ENCODE data around the gene SOX9.
"Not testable (repeated sequence)": the region's sequence is repeated elsewhere in the genome, so short reads cannot be mapped to it uniquely, and the experiment has no call there.

SOX9 gene

GRCh38 chr17:72128039-72128438 lies 7.2 kb downstream of the SOX9 start:
- no peak for DNase-seq
- peaks cover 2 to 6% of the 10 kb centered on the region in 2 donors for H3K36me3 Mint-ChIP-seq
- no peak overlapping the region for H3K4me3 Mint-ChIP-seq
- peaks cover 1 to 3% of the 10 kb centered on the region in 2 donors for H3K9me3 Mint-ChIP-seq
- H3K27me3 Mint-ChIP-seq: peaks cover 30 to 34% of the 10 kb centered on the region in 2 donors
- peaks cover 2 to 3% of the 10 kb centered on the region in 2 donors for H3K4me1 Mint-ChIP-seq
- no peak for ATAC-seq (replicated peaks)
- no peak overlapping the region for H3K27ac Mint-ChIP-seq

DNA sequence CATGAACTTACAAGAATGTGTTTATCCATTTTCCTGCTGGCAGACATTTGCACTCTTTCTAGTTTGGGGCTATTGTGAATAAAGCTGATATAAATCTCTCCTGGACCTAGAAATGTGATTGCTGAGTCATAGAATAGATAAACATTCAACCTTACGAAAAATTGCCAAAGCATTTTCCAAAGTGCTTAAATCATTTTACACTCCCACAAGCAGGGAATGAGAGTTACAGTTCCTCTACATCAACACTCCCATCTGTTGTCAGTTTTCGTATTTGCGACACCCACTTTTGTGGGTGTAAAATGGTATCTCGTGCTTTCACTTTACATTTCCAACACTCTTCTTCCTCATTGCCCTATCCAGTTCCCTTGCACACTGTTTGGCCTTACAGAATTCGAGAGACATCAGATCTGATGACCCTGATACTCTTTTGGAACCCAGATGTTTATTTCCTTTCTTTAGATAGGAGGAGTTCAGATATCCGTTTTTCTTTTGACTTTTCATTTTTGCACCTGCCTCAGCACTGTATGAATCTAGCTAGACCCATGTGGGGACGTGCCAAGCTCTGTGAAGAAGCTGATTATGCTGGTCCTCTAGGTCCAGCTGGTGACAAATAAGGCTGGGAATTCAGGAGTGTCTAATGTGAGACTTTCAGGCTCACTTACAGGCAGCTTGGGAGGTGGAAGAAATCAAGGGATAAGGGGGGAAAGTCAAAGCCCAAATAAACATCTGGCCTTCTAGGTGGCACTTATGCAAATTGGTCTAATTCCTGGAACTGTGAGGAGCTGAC lies 14.0 kb downstream of the SOX9 start:
- H3K9me3 Mint-ChIP-seq: peaks cover 0 to 2% of the 10 kb centered on the region in 2 donors
- no peak overlapping the region for H3K4me3 Mint-ChIP-seq
- DNase-seq: no peak
- H3K4me1 Mint-ChIP-seq: no peaks in the 10 kb centered on the region
- H3K27me3 Mint-ChIP-seq: peaks cover 5 to 10% of the 10 kb centered on the region in 2 donors
- no peaks in the 10 kb centered on the region for H3K36me3 Mint-ChIP-seq
- H3K27ac Mint-ChIP-seq: peak overlapping the region; percentile 6
- no peak for ATAC-seq (replicated peaks)

DNA sequence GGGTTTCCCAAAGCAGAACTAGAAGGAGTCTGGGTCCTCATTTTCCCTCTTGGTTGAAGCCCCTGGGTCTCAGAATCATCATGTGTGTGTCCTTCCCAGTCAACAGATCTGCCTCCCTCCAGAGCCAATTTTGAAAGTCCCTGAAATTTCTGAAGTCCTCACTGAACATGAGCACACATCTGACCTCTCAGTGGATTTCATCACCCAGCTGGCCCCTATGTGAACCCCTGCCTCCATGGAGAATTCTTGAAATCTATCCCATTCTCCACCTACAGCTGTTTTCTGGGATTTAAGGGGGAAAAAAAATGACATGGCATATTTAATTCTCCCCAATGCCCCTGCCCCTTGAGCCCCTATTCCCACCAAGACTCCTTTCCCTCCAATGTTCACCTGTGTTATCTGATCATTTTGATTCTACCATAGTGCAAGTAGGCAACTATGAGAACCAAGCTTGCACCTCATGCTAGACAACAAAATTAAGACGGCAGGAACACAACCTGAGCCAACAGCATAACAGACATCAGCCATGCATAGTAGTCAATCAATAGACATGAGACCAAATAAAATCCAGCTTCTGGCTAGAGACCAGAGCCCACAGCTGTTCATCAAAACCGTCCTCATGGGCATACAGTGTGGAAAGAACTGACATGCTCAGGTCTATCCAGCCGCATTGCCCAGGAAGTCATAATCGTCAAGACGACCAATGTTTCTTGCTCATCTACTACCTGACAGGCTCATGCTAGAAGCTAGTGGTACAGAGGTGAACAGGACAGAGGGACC lies 14.9 kb downstream of the SOX9 start:
- no peak for DNase-seq
- H3K9me3 Mint-ChIP-seq: peaks cover 0 to 2% of the 10 kb centered on the region in 2 donors
- no peaks in the 10 kb centered on the region for H3K4me1 Mint-ChIP-seq
- no peak overlapping the region for H3K4me3 Mint-ChIP-seq
- peaks cover 5 to 10% of the 10 kb centered on the region in 2 donors for H3K27me3 Mint-ChIP-seq
- no peak for ATAC-seq (replicated peaks)
- H3K27ac Mint-ChIP-seq: no peak overlapping the region
- no peaks in the 10 kb centered on the region for H3K36me3 Mint-ChIP-seq

DNA sequence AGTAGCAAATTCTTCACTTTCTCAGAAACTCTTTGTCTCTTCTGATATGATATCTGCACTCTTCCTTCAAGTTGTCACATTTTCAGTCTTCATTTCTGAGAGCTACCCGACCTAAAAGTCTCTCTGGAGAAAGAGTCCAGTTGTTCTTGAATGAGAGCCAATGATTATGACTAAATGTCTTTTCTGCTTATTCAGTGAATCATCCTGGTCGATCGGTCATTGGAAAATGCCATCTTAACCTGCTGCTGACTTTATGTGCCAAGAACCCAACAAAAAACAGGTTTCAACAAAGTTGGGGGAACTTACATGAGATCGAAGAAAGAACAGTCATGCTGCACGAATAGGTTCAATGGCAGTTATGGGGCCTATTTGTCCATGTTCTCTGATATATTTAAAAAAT lies 15.9 kb downstream of the SOX9 start:
- Mint-ChIP-seq H3K4me1 (no peaks in the 10 kb centered on the region), H3K4me3 (no peak overlapping the region), H3K27ac (no peak overlapping the region), H3K9me3 (peaks cover 0 to 2% of the 10 kb centered on the region in 2 donors), H3K36me3 (no peaks in the 10 kb centered on the region), H3K27me3 (peaks cover 5 to 10% of the 10 kb centered on the region in 2 donors)
- no peak for ATAC-seq (replicated peaks)
- no peak for DNase-seq

- H3K36me3 Mint-ChIP-seq: no peaks in the 10 kb centered on the region
- H3K4me3 Mint-ChIP-seq: no peak overlapping the region
- peaks cover 5 to 10% of the 10 kb centered on the region in 2 donors for H3K27me3 Mint-ChIP-seq
- peaks cover 0 to 2% of the 10 kb centered on the region in 2 donors for H3K9me3 Mint-ChIP-seq
- H3K27ac Mint-ChIP-seq: no peak overlapping the region
- ATAC-seq (replicated peaks): no peak
- H3K4me1 Mint-ChIP-seq: no peaks in the 10 kb centered on the region
- no peak for DNase-seq
These were observed 16.3 kb downstream of the SOX9 start for GRCh38 chr17:72137161-72137560.

DNA sequence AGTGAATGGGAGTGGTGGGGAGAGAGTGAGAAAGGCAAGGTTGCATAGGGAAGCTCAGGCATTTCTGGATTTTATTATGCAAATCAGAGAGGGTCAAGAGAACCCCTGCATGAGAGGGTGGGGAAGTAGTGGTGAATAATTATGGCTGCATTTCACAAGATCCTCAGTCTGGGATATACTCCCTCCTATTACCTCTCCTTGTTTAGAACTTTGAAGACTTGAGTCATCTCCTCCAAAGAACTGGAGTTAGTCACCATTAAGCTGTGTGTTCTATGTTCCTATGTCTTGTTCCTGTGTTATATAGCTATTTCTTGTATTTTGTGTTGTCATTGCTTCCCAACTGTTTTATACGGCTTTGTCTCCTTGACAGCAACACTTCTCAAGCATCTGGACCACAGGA lies 18.4 kb downstream of the SOX9 start:
- Mint-ChIP-seq H3K27me3 (peaks cover 4 to 5% of the 10 kb centered on the region in 2 donors), H3K4me3 (no peak overlapping the region), H3K27ac (no peak overlapping the region), H3K36me3 (no peaks in the 10 kb centered on the region), H3K4me1 (no peaks in the 10 kb centered on the region), H3K9me3 (peaks cover 0 to 2% of the 10 kb centered on the region in 2 donors)
- DNase-seq (no peak), ATAC-seq (replicated peaks) (no peak)

DNA sequence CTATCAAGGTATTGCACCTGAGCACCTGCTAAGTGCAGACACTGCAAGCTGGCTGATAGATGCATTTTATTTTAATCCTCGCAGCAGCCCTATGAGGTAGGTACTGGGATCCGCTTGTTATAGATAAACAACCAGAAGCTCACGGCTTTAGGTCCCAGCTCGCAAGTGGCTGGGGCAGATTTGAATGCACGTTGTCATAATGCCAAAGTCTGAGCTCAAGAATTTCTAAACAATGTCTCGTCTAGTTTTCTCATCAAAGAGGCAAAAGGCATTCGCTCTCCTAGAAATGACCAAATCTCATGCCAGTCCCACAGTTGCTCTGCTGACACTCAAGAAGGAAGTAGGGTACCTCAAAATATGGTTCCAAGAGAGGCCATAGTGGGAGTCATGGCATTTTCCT lies 20.5 kb downstream of the SOX9 start:
- Mint-ChIP-seq H3K27ac (no peak overlapping the region), H3K9me3 (peaks cover 0 to 3% of the 10 kb centered on the region in 2 donors), H3K36me3 (no peaks in the 10 kb centered on the region), H3K27me3 (no peaks in the 10 kb centered on the region), H3K4me3 (no peak overlapping the region), H3K4me1 (no peaks in the 10 kb centered on the region)
- ATAC-seq (replicated peaks) (no peak), DNase-seq (no peak)

- not testable (repeated sequence) for H3K4me3 Mint-ChIP-seq, H3K36me3 Mint-ChIP-seq
These were observed 21.3 kb downstream of the SOX9 start for GRCh38 chr17:72142097-72142496.

DNA sequence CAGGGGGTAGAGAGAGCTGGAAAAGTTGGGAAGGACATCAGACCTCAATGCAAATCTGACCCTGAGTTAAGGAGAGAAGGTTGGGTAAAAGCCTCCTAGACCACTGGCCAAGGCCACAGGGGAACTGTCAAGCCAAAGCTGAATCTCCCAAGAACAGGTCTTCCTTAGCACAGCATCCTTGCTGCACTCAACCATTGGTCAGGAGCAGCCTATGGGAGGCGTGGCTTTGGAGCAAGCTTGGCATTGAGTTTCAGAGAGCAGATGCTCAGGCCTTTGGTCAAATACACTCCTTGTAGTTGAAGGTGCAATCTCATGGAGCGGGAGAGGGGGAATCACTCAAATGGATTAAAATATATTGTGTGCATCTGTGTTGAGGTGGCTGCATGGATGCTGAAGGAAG lies 21.8 kb downstream of the SOX9 start:
- ATAC-seq (replicated peaks) (no peak), DNase-seq (no peak)
- H3K4me1 Mint-ChIP-seq: no peaks in the 10 kb centered on the region
- H3K36me3 Mint-ChIP-seq: no peaks in the 10 kb centered on the region
- no peak overlapping the region for H3K4me3 Mint-ChIP-seq
- peaks cover 0 to 3% of the 10 kb centered on the region in 2 donors for H3K9me3 Mint-ChIP-seq
- H3K27me3 Mint-ChIP-seq: no peaks in the 10 kb centered on the region
- H3K27ac Mint-ChIP-seq: no peak overlapping the region

More at GRCh38 chr17:72142097-72142496, 21.3 kb downstream of the SOX9 start:
- not testable (repeated sequence) for ATAC-seq (replicated peaks); H3K9me3 Mint-ChIP-seq; H3K27ac Mint-ChIP-seq; H3K4me1 Mint-ChIP-seq; H3K27me3 Mint-ChIP-seq; DNase-seq

DNA sequence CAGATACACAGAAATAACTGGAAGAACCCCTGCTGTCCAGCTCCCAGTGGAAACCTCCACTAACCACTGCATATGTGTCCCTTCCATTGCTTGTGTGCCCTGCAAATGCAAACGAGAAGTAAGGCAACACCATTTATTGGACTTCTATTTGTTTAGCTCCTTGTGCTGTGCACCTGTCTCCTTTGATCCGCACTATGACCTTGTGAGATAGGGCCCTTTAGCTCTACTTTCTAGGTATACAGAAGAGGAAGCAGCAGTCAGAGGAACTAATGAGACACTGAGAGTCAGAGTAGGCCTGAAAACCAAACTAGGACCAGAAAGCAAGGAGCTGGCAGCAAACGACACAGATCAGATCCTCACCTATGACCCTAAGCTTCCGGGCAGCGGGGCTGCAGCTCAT lies 22.4 kb downstream of the SOX9 start:
- no peak overlapping the region for H3K4me3 Mint-ChIP-seq
- ATAC-seq (replicated peaks) (no peak), DNase-seq (no peak)
- no peak overlapping the region for H3K27ac Mint-ChIP-seq
- H3K27me3 Mint-ChIP-seq: no peaks in the 10 kb centered on the region
- peaks cover 0 to 3% of the 10 kb centered on the region in 2 donors for H3K9me3 Mint-ChIP-seq
- H3K36me3 Mint-ChIP-seq: no peaks in the 10 kb centered on the region
- H3K4me1 Mint-ChIP-seq: no peaks in the 10 kb centered on the region

GRCh38 chr17:72144101-72144500 lies 23.3 kb downstream of the SOX9 start:
- H3K27ac Mint-ChIP-seq: no peak overlapping the region
- no peaks in the 10 kb centered on the region for H3K27me3 Mint-ChIP-seq
- H3K4me3 Mint-ChIP-seq: no peak overlapping the region
- ATAC-seq (replicated peaks) (no peak), DNase-seq (no peak)
- H3K9me3 Mint-ChIP-seq: peaks cover 0 to 3% of the 10 kb centered on the region in 2 donors
- no peaks in the 10 kb centered on the region for H3K36me3 Mint-ChIP-seq
- H3K4me1 Mint-ChIP-seq: no peaks in the 10 kb centered on the region

DNA sequence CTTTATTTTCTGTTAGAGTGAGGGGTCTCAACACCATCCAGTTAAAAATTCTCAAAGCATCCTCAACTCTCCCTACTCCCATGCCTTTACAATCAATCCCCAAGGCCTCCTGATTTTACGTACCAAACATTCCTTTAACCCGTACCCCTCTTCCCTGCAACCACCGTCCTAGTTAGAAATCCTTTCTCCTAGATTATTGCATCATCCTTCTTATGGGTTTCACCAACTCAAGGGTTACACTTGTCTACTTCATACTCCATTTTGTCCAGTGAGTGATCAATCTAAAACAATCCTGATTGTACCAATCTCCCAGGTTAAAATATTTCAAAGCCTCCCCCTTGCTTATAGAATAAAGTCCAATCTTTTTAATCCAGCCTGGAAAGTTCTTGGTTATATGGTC lies 24.7 kb downstream of the SOX9 start:
- Mint-ChIP-seq H3K4me1 (no peaks in the 10 kb centered on the region), H3K27ac (no peak overlapping the region), H3K9me3 (peaks cover 0 to 3% of the 10 kb centered on the region in 2 donors), H3K36me3 (no peaks in the 10 kb centered on the region), H3K4me3 (no peak overlapping the region), H3K27me3 (no peaks in the 10 kb centered on the region)
- no peak for ATAC-seq (replicated peaks)
- DNase-seq: no peak

GRCh38 chr17:72145962-72146361 lies 25.1 kb downstream of the SOX9 start:
- no peaks in the 10 kb centered on the region for H3K36me3 Mint-ChIP-seq
- peaks cover 0 to 3% of the 10 kb centered on the region in 2 donors for H3K9me3 Mint-ChIP-seq
- DNase-seq (no peak), ATAC-seq (replicated peaks) (no peak)
- no peaks in the 10 kb centered on the region for H3K4me1 Mint-ChIP-seq
- H3K27me3 Mint-ChIP-seq: no peaks in the 10 kb centered on the region
- no peak overlapping the region for H3K4me3 Mint-ChIP-seq
- no peak overlapping the region for H3K27ac Mint-ChIP-seq

GRCh38 chr17:72146371-72146770 lies 25.6 kb downstream of the SOX9 start:
- H3K27ac Mint-ChIP-seq: no peak overlapping the region
- peaks cover 0 to 3% of the 10 kb centered on the region in 2 donors for H3K9me3 Mint-ChIP-seq
- no peaks in the 10 kb centered on the region for H3K36me3 Mint-ChIP-seq
- DNase-seq (no peak), ATAC-seq (replicated peaks) (no peak)
- no peak overlapping the region for H3K4me3 Mint-ChIP-seq
- H3K4me1 Mint-ChIP-seq: no peaks in the 10 kb centered on the region
- H3K27me3 Mint-ChIP-seq: peaks cover 0 to 3% of the 10 kb centered on the region in 2 donors
